Lower leg skin (tissue), 3 donors: ENCODE data around the gene TRIM13.

Experiments
- POLR2A ChIP-seq, 2 donors: fragments of 450-650 bp; IDR thresholded peaks; one replicate each; pipeline ENCODE4 v1.6.1; 2016 to 2017; ENCODE audit warnings: antibody characterized with exemption in 2 of 2, mild to moderate bottlenecking in 1 of 2, moderate library complexity in 1 of 2
- TF ChIP-seq, protein P1 (sequence below), 3 donors: fragments of 450-650 bp; IDR thresholded peaks; one replicate each; pipeline ENCODE4 v1.5.1; 2016; ENCODE audit warnings: antibody characterized with exemption in 3 of 3, mild to moderate bottlenecking in 3 of 3, moderate library complexity in 2 of 3

DNA sequence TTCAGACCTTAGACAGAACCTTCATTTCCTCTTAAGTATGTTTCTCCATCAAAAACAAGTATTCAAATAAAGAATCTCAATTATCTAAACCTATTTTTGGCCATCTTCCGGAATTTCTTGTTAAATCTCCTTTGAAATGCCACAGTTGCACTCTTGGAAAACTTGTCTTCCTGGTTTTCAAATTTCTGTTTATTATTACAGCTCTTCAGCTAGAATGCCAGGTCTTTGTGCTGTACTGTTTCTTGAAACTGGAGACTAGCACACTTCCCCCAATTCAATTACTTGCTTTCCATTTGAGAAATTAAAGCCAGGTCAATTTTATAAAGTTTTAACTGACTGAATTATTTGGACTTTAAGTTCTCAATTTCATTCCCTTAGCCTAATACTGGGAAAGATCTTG lies 28.6 kb downstream of the TRIM13 start:
- TF ChIP-seq, protein P1, sequence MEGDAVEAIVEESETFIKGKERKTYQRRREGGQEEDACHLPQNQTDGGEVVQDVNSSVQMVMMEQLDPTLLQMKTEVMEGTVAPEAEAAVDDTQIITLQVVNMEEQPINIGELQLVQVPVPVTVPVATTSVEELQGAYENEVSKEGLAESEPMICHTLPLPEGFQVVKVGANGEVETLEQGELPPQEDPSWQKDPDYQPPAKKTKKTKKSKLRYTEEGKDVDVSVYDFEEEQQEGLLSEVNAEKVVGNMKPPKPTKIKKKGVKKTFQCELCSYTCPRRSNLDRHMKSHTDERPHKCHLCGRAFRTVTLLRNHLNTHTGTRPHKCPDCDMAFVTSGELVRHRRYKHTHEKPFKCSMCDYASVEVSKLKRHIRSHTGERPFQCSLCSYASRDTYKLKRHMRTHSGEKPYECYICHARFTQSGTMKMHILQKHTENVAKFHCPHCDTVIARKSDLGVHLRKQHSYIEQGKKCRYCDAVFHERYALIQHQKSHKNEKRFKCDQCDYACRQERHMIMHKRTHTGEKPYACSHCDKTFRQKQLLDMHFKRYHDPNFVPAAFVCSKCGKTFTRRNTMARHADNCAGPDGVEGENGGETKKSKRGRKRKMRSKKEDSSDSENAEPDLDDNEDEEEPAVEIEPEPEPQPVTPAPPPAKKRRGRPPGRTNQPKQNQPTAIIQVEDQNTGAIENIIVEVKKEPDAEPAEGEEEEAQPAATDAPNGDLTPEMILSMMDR (IDR thresholded peaks at IDR 0.05), result no peak
- TF ChIP-seq POLR2A (IDR thresholded peaks at IDR 0.05), result no peak
